ENCODE data around the gene GOLGB1.

DNA sequence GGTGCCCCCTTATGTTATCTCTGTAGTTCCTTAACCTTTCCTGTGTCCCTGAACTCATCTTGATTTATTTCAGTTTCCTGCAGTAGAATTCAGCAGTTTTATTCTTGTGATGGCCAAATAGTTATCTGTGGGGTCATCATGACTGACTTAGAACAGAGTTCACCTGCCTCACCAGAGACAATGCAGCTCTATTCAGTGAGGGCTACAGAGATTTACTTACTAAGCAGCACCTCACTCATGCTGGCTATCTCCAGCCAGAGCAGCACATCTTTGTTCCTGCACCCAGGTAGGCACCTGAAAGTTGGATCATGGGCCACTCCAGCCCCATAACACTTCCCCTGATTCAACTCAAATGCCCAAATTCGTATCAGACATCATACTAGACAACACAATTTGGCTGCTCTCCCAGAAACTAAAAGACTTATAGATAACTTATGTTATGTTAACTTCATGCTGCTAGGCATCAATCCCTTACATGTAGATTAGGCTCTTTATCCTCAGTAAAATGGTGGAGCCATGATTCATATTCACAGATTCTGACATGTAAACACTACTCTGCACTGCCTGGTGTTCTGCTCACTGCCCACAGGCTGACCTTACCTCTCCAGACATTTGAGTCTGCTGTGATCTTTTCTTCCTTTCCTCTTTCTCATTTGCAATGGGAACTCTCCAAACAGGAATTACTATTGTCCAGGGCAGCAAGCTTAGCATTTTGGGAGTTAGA is 9.3 kb upstream of the GOLGB1 start:
- TF ChIP-seq, protein P1, sequence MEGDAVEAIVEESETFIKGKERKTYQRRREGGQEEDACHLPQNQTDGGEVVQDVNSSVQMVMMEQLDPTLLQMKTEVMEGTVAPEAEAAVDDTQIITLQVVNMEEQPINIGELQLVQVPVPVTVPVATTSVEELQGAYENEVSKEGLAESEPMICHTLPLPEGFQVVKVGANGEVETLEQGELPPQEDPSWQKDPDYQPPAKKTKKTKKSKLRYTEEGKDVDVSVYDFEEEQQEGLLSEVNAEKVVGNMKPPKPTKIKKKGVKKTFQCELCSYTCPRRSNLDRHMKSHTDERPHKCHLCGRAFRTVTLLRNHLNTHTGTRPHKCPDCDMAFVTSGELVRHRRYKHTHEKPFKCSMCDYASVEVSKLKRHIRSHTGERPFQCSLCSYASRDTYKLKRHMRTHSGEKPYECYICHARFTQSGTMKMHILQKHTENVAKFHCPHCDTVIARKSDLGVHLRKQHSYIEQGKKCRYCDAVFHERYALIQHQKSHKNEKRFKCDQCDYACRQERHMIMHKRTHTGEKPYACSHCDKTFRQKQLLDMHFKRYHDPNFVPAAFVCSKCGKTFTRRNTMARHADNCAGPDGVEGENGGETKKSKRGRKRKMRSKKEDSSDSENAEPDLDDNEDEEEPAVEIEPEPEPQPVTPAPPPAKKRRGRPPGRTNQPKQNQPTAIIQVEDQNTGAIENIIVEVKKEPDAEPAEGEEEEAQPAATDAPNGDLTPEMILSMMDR (conservative IDR thresholded peaks at IDR 0.05; ENCODE audit: low read length) = no peak
- TF ChIP-seq EZH2phosphoT487 (IDR thresholded peaks at IDR 0.05; ENCODE audit: borderline replicate concordance) = no peak

All from Loucy (cell line).